ENCODE results near the gene ZNF766.
"Not testable (repeated sequence)": the region's sequence is repeated elsewhere in the genome, so short reads cannot be mapped to it uniquely, and the experiment has no call there.

ZNF766 gene

GRCh38 chr19:52277471-52277870 lies 8.1 kb downstream of the ZNF766 start:
- DNase-seq = no peak

GRCh38 chr19:52286256-52286655 lies 16.9 kb downstream of the ZNF766 start:
- DNase-seq = no peak

- no peak for DNase-seq
Measured at GRCh38 chr19:52291781-52292180, 22.4 kb downstream of the ZNF766 start.

GRCh38 chr19:52292946-52293345 lies 23.6 kb downstream of the ZNF766 start:
- DNase-seq = not testable (repeated sequence)

GRCh38 chr19:52296400-52296772 lies 27.0 kb downstream of the ZNF766 start:
- no peak for DNase-seq

- peak; percentile 82 for DNase-seq
Measured at GRCh38 chr19:52296773-52297600, 27.6 kb downstream of the ZNF766 start, which contains the start of gene ZNF480. ZNF480 (plus strand) TSS chr19:52297169; CDS start chr19:52300413, 3,244 bp downstream.

GRCh38 chr19:52297601-52298364 lies 28.4 kb downstream of the ZNF766 start:
- DNase-seq = peak; percentile 12

- DNase-seq = no peak
Measured at GRCh38 chr19:52307275-52307674, 37.9 kb downstream of the ZNF766 start.

- no peak for DNase-seq
Measured at GRCh38 chr19:52322429-52322828, 53.0 kb downstream of the ZNF766 start.

GRCh38 chr19:52331757-52332156 lies 62.4 kb downstream of the ZNF766 start:
- DNase-seq = no peak

GRCh38 chr19:52335768-52336116 lies 66.4 kb downstream of the ZNF766 start:
- no peak for DNase-seq

- DNase-seq = peak; percentile 85
Measured at GRCh38 chr19:52336117-52336790, 66.9 kb downstream of the ZNF766 start, which contains the start of gene ZNF610. ZNF610 (plus strand) TSS chr19:52336243; CDS start chr19:52349173, 12,930 bp downstream.

GRCh38 chr19:52336791-52337381 lies 67.5 kb downstream of the ZNF766 start:
- no peak for DNase-seq

- not testable (repeated sequence) for DNase-seq
Measured at GRCh38 chr19:52339022-52339421, 69.6 kb downstream of the ZNF766 start.

GRCh38 chr19:52343548-52343947 lies 74.2 kb downstream of the ZNF766 start:
- no peak for DNase-seq

GRCh38 chr19:52345162-52345561 lies 75.8 kb downstream of the ZNF766 start:
- DNase-seq = no peak

Measured in NCI-H2171 (cell line).